Stimulated activated CD8-positive, alpha-beta memory T cell treated with anti-CD3 and anti-CD28 coated beads, Interleukin-4, amount 100 ng/mL, for 4 hours (primary cell): ENCODE measurements around the gene RGS10.

ENCODE experiments used
- DNase-seq, 2 donors: peaks; one replicate each; pipeline ENCODE4 v3.0.0-alpha.2; 2020; ENCODE audit warnings: low read depth in 2 of 2, low spot score in 1 of 2

Gene RGS10

DNA sequence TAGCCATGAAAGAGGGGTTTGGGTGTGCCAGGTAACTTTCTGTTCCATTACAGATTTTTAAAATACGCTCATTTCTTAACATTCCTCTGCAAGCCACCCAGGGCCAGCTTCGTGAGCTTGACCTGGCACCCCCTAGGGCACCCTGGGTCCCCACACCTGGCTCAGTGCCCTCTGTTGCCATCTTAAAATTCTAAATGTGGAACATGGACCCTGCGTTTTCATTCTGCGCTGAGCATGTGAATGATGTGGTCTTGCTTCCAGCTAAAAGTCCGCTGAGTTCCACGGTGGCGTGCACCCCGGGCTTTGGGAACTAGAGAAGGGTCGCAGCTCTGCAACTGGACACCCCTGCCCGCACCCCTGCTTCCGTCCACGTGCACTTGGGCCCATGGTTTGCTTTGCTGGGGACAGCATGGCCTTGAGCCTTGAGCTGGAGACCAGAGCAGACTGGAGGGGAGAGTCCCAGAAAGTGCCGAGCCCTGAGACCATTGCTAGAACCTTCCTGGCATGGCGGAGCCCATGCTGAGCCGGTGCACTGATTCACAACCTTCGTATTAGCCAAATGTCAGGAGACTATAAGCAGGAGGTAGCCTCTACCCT is 91.1 kb downstream of the RGS10 start:
- DNase-seq: no peak

GRCh38 chr10:119450606-119451299 is 91.8 kb downstream of the RGS10 start:
- no peak for DNase-seq
